ENCODE measurements around the gene DHRSX. TPM values are rescaled to one million over a fixed set of nuclear protein-coding genes. Genes with fewer than 3 reads are reported as not detected.

The DHRSX gene, protein sequence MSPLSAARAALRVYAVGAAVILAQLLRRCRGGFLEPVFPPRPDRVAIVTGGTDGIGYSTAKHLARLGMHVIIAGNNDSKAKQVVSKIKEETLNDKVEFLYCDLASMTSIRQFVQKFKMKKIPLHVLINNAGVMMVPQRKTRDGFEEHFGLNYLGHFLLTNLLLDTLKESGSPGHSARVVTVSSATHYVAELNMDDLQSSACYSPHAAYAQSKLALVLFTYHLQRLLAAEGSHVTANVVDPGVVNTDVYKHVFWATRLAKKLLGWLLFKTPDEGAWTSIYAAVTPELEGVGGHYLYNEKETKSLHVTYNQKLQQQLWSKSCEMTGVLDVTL
- 10 to 100 TPM; 24.9 to 52.4 (median 37.5) TPM for total RNA-seq
- long read RNA-seq, donor 1, transcript DHRSX-201 (7 exons, 2,571 nt) = major isoform, 40 of 64 reads
- long read RNA-seq, donor 1, partial matches to known transcripts = 10 of 64 reads
- long read RNA-seq, donor 1, other reads (novel, unspliced or antisense) = 14 of 64 reads
- long read RNA-seq, donor 2, transcript DHRSX-201 (7 exons, 2,571 nt) = major isoform, 15 of 23 reads
- long read RNA-seq, donor 2, partial matches to known transcripts = 1 of 23 reads
- long read RNA-seq, donor 2, other reads (novel, unspliced or antisense) = 7 of 23 reads

DNA sequence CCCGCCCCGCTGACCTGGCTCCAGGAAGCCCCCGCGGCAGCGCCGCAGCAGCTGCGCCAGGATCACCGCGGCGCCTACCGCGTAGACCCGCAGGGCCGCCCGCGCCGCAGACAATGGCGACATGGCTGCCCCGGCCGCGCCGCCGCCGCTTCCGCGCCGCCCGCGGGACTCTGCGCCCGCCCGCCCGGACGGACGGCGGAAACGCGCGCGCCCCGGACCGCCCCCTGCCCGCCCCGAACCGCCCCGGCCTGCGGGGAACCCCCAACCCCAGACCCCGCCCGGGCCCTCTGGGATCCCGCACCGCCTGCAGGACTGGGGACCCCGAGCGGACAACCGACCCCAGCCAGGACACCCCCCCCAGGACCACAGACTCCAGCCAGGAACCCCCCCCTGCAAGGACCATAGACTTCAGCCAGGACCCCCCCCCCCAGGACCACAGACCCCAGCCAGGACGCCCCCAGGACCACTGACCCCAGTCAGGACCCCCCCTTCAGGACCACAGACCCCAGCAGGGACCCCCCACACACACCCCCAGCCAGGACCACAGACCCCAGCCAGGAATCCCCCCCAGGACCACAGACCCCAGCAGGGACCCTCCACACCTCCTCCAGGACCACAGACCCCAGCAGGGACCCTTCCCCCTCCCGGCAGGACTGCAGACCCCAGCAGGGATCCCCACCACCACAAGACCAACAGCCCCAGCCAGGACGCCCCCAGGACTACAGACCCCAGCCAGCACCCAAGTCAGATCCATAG, at the start of gene DHRSX, which contains the start of gene ZBED1:
TSS of gene DHRSX (minus strand) at position 174 of the 756 bp plus-strand sequence. CDS start at position 123, 51 bp downstream.
TSS of gene ZBED1 (minus strand) at position 174 of the 756 bp plus-strand sequence. CDS start 10,257 bp downstream, outside the sequence.
- intact Hi-C loops (cut with DNase I, micrococcal nuclease) = no loop called here
- peak within 1 kb of the TSS; percentile 84 for H3K4me3 ChIP-seq
- H3K9me3 ChIP-seq = no peaks in the 10 kb centered on the region
- ATAC-seq (peak; percentile 61), DNase-seq (peak; percentile 56 to 80 (median 70))
- TF ChIP-seq, protein P1, sequence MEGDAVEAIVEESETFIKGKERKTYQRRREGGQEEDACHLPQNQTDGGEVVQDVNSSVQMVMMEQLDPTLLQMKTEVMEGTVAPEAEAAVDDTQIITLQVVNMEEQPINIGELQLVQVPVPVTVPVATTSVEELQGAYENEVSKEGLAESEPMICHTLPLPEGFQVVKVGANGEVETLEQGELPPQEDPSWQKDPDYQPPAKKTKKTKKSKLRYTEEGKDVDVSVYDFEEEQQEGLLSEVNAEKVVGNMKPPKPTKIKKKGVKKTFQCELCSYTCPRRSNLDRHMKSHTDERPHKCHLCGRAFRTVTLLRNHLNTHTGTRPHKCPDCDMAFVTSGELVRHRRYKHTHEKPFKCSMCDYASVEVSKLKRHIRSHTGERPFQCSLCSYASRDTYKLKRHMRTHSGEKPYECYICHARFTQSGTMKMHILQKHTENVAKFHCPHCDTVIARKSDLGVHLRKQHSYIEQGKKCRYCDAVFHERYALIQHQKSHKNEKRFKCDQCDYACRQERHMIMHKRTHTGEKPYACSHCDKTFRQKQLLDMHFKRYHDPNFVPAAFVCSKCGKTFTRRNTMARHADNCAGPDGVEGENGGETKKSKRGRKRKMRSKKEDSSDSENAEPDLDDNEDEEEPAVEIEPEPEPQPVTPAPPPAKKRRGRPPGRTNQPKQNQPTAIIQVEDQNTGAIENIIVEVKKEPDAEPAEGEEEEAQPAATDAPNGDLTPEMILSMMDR (IDR thresholded peaks at IDR 0.05) = no peak
- peaks cover 32% of the 10 kb centered on the region for H3K4me1 ChIP-seq (ENCODE audit: low read depth)
- no peaks in the 10 kb centered on the region for H3K36me3 ChIP-seq (ENCODE audit: low read depth)

DNA sequence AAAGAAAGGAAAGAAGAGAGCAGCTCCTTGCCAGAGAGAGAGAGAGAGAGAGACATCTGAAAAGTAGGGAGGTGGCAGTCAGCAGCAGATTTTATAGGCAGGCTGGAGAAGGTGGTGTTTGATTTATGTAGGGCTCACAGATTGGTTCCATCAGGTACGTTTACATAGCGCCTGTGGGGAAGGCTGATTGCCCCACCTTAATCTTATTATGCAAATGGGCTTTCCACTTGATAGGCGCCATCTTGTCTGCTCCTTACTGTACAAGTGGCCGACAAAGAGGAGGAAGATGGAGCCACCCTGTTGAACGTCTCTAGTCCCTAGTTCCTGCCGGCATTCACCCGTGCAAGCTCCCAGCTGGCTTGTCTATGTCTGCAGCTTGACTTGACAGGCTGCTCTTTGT, 49.1 kb upstream of the DHRSX start:
- Histone ChIP-seq H3K36me3 (ENCODE audit: low read depth) (no peaks in the 10 kb centered on the region), H3K9me3 (no peaks in the 10 kb centered on the region), H3K4me1 (ENCODE audit: low read depth) (no peaks in the 10 kb centered on the region), H3K4me3 (no peak overlapping the region)
- intact Hi-C loops (cut with DNase I, micrococcal nuclease) = no loop called here
- TF ChIP-seq, protein P1 (IDR thresholded peaks at IDR 0.05) = no peak
- no peak for DNase-seq
- peak; percentile 83 for ATAC-seq

DNA sequence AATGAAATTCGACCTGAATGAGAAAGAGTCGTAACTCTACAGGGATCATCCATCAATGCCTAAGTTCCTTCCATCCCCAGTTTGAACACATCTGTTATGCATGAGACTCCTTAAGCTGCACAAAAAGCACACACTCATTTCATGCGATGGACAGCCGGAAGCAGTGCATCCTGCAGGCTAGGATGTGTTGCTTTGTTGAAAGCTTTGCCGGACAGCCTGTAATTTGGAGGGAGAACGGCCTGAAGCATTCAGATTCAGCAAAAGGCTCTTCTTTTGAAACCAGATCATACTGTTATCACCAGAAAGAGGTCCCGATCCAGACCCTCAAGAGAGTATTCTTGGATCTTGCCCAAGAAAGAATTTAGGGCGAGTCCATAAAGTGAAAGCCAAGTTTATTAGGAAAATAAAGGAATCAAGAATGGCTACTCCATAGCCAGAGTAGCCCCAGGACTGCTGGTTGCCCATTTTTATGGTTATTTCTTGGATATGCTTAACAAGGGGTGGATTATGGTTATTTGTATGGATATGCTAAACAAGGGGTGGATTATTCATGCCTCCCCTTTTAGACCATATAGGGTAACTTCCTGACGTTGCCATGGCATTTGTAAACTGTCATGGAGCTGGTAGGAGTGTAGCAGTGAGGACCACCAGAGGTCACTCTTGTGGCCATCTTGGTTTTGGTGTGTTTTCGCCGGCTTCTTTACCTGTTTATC, 48.1 kb upstream of the DHRSX start:
- DNase-seq (no peak), ATAC-seq (no peak)
- no peak overlapping the region for H3K4me3 ChIP-seq
- no peaks in the 10 kb centered on the region for H3K4me1 ChIP-seq (ENCODE audit: low read depth)
- TF ChIP-seq, protein P1 (IDR thresholded peaks at IDR 0.05) = no peak
- intact Hi-C loops (cut with DNase I, micrococcal nuclease) = no loop called here
- no peaks in the 10 kb centered on the region for H3K9me3 ChIP-seq
- no peaks in the 10 kb centered on the region for H3K36me3 ChIP-seq (ENCODE audit: low read depth)

DNA sequence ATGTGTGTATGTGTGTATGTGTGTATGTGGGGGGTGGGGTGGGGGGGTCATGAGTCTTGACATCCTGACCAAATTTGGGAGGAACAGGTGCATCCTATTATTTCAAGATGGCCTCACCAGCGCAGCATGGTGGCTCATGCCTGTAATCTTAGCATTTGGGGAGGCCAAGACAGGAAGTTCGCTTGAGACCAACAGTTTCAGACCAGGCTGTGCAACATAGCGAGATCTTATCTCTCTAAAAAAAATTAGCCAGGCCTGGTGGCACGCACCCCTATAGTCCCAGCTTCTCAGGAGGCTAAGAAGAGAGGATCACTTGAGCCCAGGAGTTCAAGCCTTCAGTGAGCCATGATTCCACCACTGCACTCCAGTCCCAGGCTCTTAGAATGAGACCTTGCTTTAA, 47.0 kb upstream of the DHRSX start:
- no peak overlapping the region for H3K4me3 ChIP-seq
- no peaks in the 10 kb centered on the region for H3K36me3 ChIP-seq (ENCODE audit: low read depth)
- DNase-seq = no peak
- H3K9me3 ChIP-seq = no peaks in the 10 kb centered on the region
- TF ChIP-seq, protein P1 (IDR thresholded peaks at IDR 0.05) = no peak
- intact Hi-C loops (cut with DNase I, micrococcal nuclease) = no loop called here
- ATAC-seq = no peak
- H3K4me1 ChIP-seq (ENCODE audit: low read depth) = no peaks in the 10 kb centered on the region

DNA sequence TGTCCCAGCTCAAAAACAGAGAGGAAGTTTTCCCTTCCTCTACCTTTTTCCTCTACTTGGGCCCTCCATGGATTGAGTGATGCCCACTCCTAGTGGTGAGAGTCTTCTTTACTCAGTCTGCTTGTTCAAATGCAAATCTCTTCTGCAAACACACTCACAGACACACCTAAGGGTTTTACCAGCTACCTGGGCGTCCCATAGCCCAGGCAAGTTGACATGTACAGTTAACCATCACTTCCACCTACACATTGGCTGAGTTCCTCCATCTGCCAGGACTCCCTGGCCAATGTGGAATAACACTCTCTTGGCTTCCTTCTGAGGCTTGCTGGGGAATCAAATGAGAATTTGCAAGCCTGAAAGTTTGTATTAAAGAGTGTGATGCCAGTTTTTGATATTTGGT, 45.7 kb upstream of the DHRSX start:
- ATAC-seq (no peak), DNase-seq (no peak)
- intact Hi-C loops (cut with DNase I, micrococcal nuclease) = no loop called here
- Histone ChIP-seq H3K4me1 (ENCODE audit: low read depth) (no peaks in the 10 kb centered on the region), H3K36me3 (ENCODE audit: low read depth) (no peaks in the 10 kb centered on the region), H3K9me3 (no peaks in the 10 kb centered on the region), H3K4me3 (no peak overlapping the region)
- TF ChIP-seq, protein P1 (IDR thresholded peaks at IDR 0.05) = no peak
